Gastrocnemius medialis (tissue), 4 donors: Measurements from ENCODE around the gene PSMA8.
"Not testable (repeated sequence)": the region's sequence is repeated elsewhere in the genome, so short reads cannot be mapped to it uniquely, and the experiment has no call there.

Experiments
- CTCF ChIP-seq, 5 experiments: fragments of 450-650 bp in 3 of 5; fragments of 200-600 bp in 2 of 5; sonication (generic) in 2 of 5; IDR thresholded peaks in 4 of 5; conservative IDR thresholded peaks in 1 of 5; 1 replicate in 4 of 5; 2 replicates in 1 of 5; pipeline ENCODE4 v1.5.1; 2016 to 2019; ENCODE audit warnings: antibody characterized with exemption in 5 of 5, mild to moderate bottlenecking in 3 of 5, moderate library complexity in 3 of 5
- POLR2A ChIP-seq, 2 donors: fragments of 450-650 bp; IDR thresholded peaks; one replicate each; pipeline ENCODE4 v1.6.1; 2017; ENCODE audit warnings: antibody characterized with exemption in 2 of 2, mild to moderate bottlenecking in 2 of 2, moderate library complexity in 2 of 2

- not testable (repeated sequence) for TF ChIP-seq CTCF (IDR thresholded peaks at IDR 0.05 in 4 of 5, conservative IDR thresholded peaks at IDR 0.05 in 1 of 5); POLR2A (IDR thresholded peaks at IDR 0.05)
Observed at GRCh38 chr18:26202001-26202400, 68.3 kb downstream of the PSMA8 start.
